Left lung (tissue), 10 donors: ENCODE measurements around the gene ACP1. TPM values are rescaled to one million over a fixed set of nuclear protein-coding genes. Genes with fewer than 3 reads are reported as not detected.

ENCODE experiments used
- ATAC-seq: fragments of 200-7000 bp; cut with Tn5 transposase; one replicate; pipeline ENCODE4 v1.9.1; 2020; ENCODE audit warnings: moderate library complexity
- DNase-seq, 4 donors: peaks; one replicate each; pipeline ENCODE4 v3.0.0-alpha.2; 2013 to 2020
- H3K27ac ChIP-seq, 2 donors: fragments of 200-600 bp; sonication (generic) in 1 of 2; one replicate each; pipeline versions ENCODE4 v1.5.0 to v1.8.0; 2020 to 2021
- H3K27me3 ChIP-seq, 2 donors: fragments of 200-600 bp; sonication (generic) in 1 of 2; one replicate each; pipeline versions ENCODE4 v1.5.0 to v1.8.0; 2020 to 2021
- H3K36me3 ChIP-seq, 2 donors: fragments of 200-600 bp; sonication (generic) in 1 of 2; one replicate each; pipeline versions ENCODE4 v1.5.0 to v1.8.0; 2020 to 2021
- H3K4me1 ChIP-seq, 2 donors: fragments of 200-600 bp; one replicate each; pipeline ENCODE4 v1.8.0; 2021
- H3K4me3 ChIP-seq, 2 donors: fragments of 200-600 bp; sonication (generic) in 1 of 2; one replicate each; pipeline versions ENCODE4 v1.5.0 to v1.8.0; 2020 to 2021; ENCODE audit warnings: mild to moderate bottlenecking in 1 of 2
- H3K9me3 ChIP-seq, 2 donors: fragments of 200-600 bp; sonication (generic) in 1 of 2; one replicate each; pipeline versions ENCODE4 v1.5.0 to v1.8.0; 2020 to 2021
- CTCF ChIP-seq, 2 donors: fragments of 200-600 bp; sonication (generic) in 1 of 2; IDR thresholded peaks; one replicate each; pipeline versions ENCODE4 v1.5.0 to v1.8.0; 2021; ENCODE audit warnings: antibody characterized with exemption in 2 of 2
- intact Hi-C, 2 donors: fragments of 100-400 bp; cut with DNase I; formaldehyde crosslinking; loops; one replicate each; pipeline versions ENCODE4 v1.11.2 to v1.14.2; 2022
- polyA plus RNA-seq, 6 donors: library from polyadenylated mRNA; unstranded; fragments of 120-200 nt; gene quantifications; one replicate each; pipeline ENCODE4 v1.2.1, GENCODE V29; 2013; ENCODE audit not compliant: insufficient read length in 6 of 6
- total RNA-seq, 2 donors: library from RNA; stranded (reverse); fragmentation: NEBNext Ultra II Directional; extraction: Animal tissue kit (Norgen Biotek cat#: 25700); gene quantifications; one replicate each; pipeline ENCODE4 v1.2.1, GENCODE V29; 2021
- donor health status: DM: no; HTN: yes; CAD: no.
- donor health status: DM: no; HTN: no; CAD: no.

Gene ACP1
- total and polyA plus RNA-seq, 8 donors = 76.5 to 162 (median 144) TPM

- intact Hi-C loops = no loop called here
- ATAC-seq = peak; percentile 73
- peaks cover 0 to 37% of the 10 kb centered on the region in 2 donors for H3K36me3 ChIP-seq
- no peak overlapping the region for H3K4me3 ChIP-seq
- H3K4me1 ChIP-seq = peaks cover 0 to 41% of the 10 kb centered on the region in 2 donors
- no peak overlapping the region for H3K27ac ChIP-seq
- no peak for DNase-seq
- H3K27me3 ChIP-seq = no peaks in the 10 kb centered on the region
- H3K9me3 ChIP-seq = no peaks in the 10 kb centered on the region
- no peak for TF ChIP-seq CTCF (IDR thresholded peaks at IDR 0.05)
Observed at GRCh38 chr2:271917-272316, 7.2 kb downstream of the ACP1 start.

GRCh38 chr2:273333-273732, 8.6 kb downstream of the ACP1 start:
- peaks cover 0 to 27% of the 10 kb centered on the region in 2 donors for H3K4me1 ChIP-seq
- DNase-seq = no peak
- no peak for TF ChIP-seq CTCF (IDR thresholded peaks at IDR 0.05)
- peak; percentile 31 for ATAC-seq
- H3K36me3 ChIP-seq = peaks cover 0 to 51% of the 10 kb centered on the region in 2 donors
- intact Hi-C loops = no loop called here
- H3K4me3 ChIP-seq = no peak overlapping the region
- H3K27me3 ChIP-seq = no peaks in the 10 kb centered on the region
- H3K9me3 ChIP-seq = no peaks in the 10 kb centered on the region
- no peak overlapping the region for H3K27ac ChIP-seq

GRCh38 chr2:274503-274902, 9.8 kb downstream of the ACP1 start:
- Histone ChIP-seq H3K9me3 (no peaks in the 10 kb centered on the region), H3K36me3 (peaks cover 0 to 62% of the 10 kb centered on the region in 2 donors), H3K4me3 (no peak overlapping the region), H3K27ac (no peak overlapping the region), H3K27me3 (no peaks in the 10 kb centered on the region), H3K4me1 (peaks cover 0 to 17% of the 10 kb centered on the region in 2 donors)
- DNase-seq (no peak), ATAC-seq (no peak)
- TF ChIP-seq CTCF (IDR thresholded peaks at IDR 0.05) = no peak
- intact Hi-C loops = no loop called here

- Histone ChIP-seq H3K27me3 (no peaks in the 10 kb centered on the region), H3K27ac (no peak overlapping the region), H3K4me3 (no peak overlapping the region), H3K36me3 (peaks cover 0 to 69% of the 10 kb centered on the region in 2 donors), H3K4me1 (peaks cover 0 to 8% of the 10 kb centered on the region in 2 donors), H3K9me3 (no peaks in the 10 kb centered on the region)
- DNase-seq (no peak), ATAC-seq (no peak)
- intact Hi-C loops = no loop called here
- no peak for TF ChIP-seq CTCF (IDR thresholded peaks at IDR 0.05)
Observed at GRCh38 chr2:275466-275865, 10.7 kb downstream of the ACP1 start.

GRCh38 chr2:278312-278926, 13.7 kb downstream of the ACP1 start:
- ATAC-seq (peak; percentile 64), DNase-seq (no peak)
- peaks cover 0 to 81% of the 10 kb centered on the region in 2 donors for H3K36me3 ChIP-seq

More at GRCh38 chr2:278312-278926, 13.7 kb downstream of the ACP1 start:
- no peak overlapping the region for H3K27ac ChIP-seq
- intact Hi-C loops = no loop called here
- no peak overlapping the region for H3K4me3 ChIP-seq
- no peaks in the 10 kb centered on the region for H3K27me3 ChIP-seq
- no peaks in the 10 kb centered on the region for H3K9me3 ChIP-seq
- TF ChIP-seq CTCF (IDR thresholded peaks at IDR 0.05) = no peak
- no peaks in the 10 kb centered on the region for H3K4me1 ChIP-seq
